Measurements from ENCODE around the gene LSM14B.

The LSM14B gene

GRCh38 chr20:62162765-62163484 is 40.6 kb downstream of the LSM14B start:
- DNase-seq (ENCODE audit: low read depth in 1 of 2, low spot score in 1 of 2): no peak

DNA sequence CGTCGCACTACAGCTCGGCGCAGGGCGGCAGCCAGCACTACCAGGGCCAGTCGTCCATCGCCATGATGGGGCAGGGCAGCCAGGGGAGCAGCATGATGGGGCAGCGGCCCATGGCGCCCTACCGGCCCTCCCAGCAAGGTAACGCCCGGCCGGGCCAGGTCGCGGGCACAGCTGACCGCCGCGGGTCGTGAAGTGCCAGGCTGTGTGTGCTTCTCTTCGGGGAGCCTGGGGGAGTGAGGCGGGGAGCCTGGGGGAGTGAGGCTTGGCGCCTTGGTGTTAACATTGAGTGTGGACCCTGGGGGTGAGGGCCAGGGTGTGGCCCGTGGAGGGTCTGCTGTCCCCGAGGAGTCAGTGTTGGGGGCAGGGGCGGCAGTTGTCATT is 41.2 kb downstream of the LSM14B start:
- DNase-seq (ENCODE audit: low read depth in 1 of 2, low spot score in 1 of 2): no peak

- DNase-seq (ENCODE audit: low read depth in 1 of 2, low spot score in 1 of 2): no peak
Observed at GRCh38 chr20:62163986-62164762, 41.9 kb downstream of the LSM14B start.

GRCh38 chr20:62164879-62165761 is 42.8 kb downstream of the LSM14B start:
- no peak for DNase-seq (ENCODE audit: low read depth in 1 of 2, low spot score in 1 of 2)

GRCh38 chr20:62165762-62166399 is 43.6 kb downstream of the LSM14B start:
- no peak for DNase-seq (ENCODE audit: low read depth in 1 of 2, low spot score in 1 of 2)

DNA sequence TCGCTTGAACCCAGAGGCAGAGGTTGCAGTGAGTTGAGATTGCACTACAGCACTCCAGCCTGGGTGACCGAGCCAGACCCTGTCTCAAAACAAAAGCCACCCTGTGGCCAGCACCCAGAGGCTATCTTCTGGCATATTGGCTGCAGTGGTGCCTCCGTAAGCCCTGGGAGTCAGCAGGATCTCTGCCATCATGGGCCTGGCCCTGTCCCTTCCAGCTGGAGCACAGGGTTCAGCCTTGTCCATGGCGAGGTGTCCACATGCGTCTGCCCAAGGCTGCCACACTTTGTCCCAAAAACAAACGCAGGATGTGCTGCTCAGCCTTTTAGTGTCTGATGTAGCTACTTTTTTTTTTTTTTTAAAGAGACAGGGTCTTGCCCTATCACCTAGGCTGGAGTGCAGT is 45.2 kb downstream of the LSM14B start:
- no peak for DNase-seq (ENCODE audit: low read depth in 1 of 2, low spot score in 1 of 2)

GRCh38 chr20:62168061-62168460 is 45.8 kb downstream of the LSM14B start:
- DNase-seq (ENCODE audit: low read depth in 1 of 2, low spot score in 1 of 2): no peak

- no peak for DNase-seq (ENCODE audit: low read depth in 1 of 2, low spot score in 1 of 2)
Observed at GRCh38 chr20:62168890-62169435, 46.7 kb downstream of the LSM14B start.

GRCh38 chr20:62170536-62170935 is 48.3 kb downstream of the LSM14B start:
- DNase-seq (ENCODE audit: low read depth in 1 of 2, low spot score in 1 of 2): no peak

DNA sequence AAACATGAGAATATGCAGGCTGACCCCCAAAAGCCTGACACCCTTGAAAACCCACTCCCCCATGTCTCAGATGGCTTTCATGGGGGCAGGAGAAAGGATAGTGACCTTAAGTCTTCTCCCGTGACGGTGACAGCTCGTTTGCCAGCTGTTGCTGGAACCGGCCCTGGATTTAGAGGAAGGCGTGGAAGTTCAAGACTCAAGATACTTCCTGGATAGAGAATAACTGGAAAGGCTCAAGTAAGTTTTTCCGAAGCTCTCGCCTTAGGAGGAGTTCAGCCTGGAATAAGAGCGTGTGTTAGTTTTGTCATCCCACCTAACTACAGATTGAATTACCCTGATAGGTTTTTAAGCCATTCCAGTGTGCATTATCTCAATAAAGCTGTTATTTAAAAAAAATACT is 49.0 kb downstream of the LSM14B start:
- DNase-seq (ENCODE audit: low read depth in 1 of 2, low spot score in 1 of 2): no peak

- no peak for DNase-seq (ENCODE audit: low read depth in 1 of 2, low spot score in 1 of 2)
Observed at GRCh38 chr20:62172666-62173065, 50.4 kb downstream of the LSM14B start.

DNA sequence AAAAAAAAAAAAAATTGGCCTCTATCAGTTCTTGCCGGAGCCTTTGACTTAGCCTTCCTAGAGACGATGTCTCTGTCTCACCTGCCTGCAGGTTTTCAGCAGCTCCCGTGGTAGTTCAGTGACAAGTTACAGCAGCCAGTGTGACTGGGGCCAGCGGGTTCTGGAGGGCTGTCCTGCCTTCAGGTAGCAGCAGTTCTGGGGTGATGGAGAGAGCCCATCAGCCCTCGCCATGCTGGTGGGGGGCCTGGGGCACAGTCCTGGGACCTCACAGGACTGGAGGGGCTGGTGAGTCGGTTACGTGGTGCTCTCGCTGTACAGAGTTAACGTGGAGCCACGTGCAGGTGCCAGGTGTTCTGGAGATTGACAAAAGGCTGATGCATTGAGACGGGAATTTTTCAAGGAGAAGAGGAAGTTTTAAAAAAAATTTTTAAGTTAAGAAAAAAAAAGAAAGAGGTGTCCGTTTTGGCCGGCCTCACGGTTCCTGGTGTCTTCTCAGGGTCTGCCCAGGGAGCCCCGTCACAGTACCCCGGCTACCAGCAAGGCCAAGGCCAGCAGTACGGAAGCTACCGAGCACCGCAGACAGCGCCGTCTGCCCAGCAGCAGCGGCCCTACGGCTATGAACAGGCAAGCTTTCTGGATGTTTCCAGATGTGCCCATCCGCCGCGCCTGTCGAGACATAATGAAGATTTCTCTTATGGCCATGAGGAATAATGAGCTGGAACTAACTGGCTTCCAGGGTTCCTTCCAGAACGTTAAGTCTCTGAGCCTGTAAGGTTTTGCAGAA is 51.9 kb downstream of the LSM14B start:
- no peak for DNase-seq (ENCODE audit: low read depth in 1 of 2, low spot score in 1 of 2)

DNA sequence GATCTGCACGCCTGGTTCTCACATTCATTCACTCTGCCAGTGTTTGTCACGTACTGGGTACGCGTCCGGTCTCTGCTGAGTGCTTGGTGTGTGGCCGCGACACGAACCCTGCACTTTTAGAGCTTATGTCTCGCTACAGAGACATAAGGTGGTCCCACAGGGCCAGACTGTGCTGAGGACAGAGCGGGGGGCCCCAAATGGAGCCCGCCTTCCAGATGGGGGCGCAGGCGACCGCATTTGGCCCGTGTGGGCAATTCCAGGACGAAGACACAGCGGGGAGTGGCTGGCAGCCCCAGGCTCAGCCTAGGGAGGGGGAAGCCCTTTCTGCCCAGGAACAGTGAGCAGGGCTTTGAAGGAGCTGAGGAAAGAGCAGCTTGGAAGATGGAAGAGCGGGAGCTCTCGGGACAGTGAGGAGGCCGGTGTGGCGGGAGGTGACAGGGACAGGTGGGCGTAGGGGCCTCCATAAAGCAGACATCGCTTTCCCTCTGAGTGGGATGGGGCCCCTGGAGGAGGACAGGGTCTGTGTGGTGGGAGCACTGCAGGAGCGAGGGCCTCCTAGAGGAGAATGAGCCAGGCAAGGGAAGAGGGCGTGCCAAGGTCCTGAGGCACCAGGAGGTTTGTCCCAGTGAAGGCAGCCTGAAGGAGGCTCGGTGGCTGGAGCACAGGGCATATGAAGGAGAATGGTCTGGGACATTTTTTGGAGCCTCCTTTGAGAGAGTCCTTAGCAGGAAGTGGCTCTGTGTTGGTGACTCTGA is 52.8 kb downstream of the LSM14B start:
- no peak for DNase-seq (ENCODE audit: low read depth in 1 of 2, low spot score in 1 of 2)

DNA sequence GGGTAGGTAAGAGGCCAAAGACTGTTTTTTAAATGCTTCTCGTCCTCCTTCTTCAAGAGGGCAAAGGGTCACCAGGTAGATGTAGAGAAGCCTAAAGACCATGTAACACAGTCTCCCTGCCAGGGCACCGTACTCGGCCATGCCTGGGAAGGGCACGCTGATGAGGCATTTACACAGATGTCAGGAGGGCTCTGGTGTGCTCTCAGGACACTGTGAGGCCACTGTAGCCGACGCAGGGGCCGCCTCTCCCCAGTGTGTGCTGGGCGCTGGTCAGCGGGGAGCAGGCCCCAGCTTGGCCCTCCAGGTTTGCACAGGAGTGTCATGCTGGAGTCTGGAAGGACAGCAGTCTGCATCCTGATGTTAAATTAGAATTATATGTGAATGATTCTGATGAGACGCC is 53.4 kb downstream of the LSM14B start:
- no peak for DNase-seq (ENCODE audit: low read depth in 1 of 2, low spot score in 1 of 2)

DNA sequence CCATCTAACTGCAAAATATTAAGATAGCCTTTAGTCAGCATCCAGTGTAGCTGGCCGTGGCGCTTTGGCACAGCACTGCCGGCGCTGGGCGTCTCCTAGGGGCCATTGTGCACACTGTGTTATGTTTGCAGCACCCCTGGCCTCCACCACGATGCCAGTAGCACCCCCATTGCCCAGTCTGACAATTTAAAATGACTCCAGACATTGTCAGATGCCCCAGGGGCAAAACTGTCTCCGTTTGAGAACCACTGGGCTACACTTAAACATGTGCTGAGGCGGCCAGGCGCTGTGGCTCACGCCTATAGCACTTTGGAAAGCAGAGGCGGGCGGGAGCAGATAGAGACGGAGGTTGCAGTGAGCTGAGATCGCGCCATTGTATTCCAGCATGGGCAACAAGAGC is 54.6 kb downstream of the LSM14B start:
- no peak for DNase-seq (ENCODE audit: low read depth in 1 of 2, low spot score in 1 of 2)

DNA sequence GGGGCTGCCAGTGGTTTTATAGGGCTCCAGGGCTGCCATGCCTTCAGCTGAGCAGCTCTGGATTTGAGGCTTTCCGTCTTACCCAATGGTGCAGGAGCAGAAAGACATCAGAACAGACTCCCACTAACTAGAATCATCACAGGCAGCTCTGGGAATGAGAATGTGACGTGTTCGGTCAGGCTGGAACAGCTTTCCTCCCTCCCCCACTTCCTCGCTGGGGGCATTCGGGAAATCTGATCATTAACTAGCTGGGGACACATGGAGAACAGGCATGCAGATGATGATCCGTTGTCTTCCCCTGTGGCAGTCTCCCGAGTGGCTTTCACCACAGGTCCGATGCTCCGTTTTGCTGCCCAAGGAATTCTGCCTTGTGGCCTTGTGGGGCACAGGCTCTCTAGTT is 55.0 kb downstream of the LSM14B start:
- no peak for DNase-seq (ENCODE audit: low read depth in 1 of 2, low spot score in 1 of 2)

- no peak for DNase-seq (ENCODE audit: low read depth in 1 of 2, low spot score in 1 of 2)
Observed at GRCh38 chr20:62178316-62179161, 56.3 kb downstream of the LSM14B start.

GRCh38 chr20:62179162-62179504 is 56.9 kb downstream of the LSM14B start:
- no peak for DNase-seq (ENCODE audit: low read depth in 1 of 2, low spot score in 1 of 2)

GRCh38 chr20:62181808-62182207 is 59.5 kb downstream of the LSM14B start:
- DNase-seq (ENCODE audit: low read depth in 1 of 2, low spot score in 1 of 2): no peak
